Uterus (tissue), 2 donors: ENCODE results near the gene NAGPA.

ENCODE experiments used
- POLR2A ChIP-seq, 2 donors: fragments of 450-650 bp; IDR thresholded peaks; one replicate each; pipeline ENCODE4 v1.6.1; 2016; ENCODE audit warnings: antibody characterized with exemption in 2 of 2, mild to moderate bottlenecking in 1 of 2, moderate library complexity in 1 of 2
- TF ChIP-seq, protein P1 (sequence below), 4 experiments: fragments of 200-600 bp in 2 of 4; fragments of 450-650 bp in 2 of 4; sonication (generic) in 2 of 4; IDR thresholded peaks; one replicate each; pipeline ENCODE4 v1.5.1; 2016 to 2019; ENCODE audit warnings: antibody characterized with exemption in 4 of 4, mild to moderate bottlenecking in 2 of 4, moderate library complexity in 1 of 4

DNA sequence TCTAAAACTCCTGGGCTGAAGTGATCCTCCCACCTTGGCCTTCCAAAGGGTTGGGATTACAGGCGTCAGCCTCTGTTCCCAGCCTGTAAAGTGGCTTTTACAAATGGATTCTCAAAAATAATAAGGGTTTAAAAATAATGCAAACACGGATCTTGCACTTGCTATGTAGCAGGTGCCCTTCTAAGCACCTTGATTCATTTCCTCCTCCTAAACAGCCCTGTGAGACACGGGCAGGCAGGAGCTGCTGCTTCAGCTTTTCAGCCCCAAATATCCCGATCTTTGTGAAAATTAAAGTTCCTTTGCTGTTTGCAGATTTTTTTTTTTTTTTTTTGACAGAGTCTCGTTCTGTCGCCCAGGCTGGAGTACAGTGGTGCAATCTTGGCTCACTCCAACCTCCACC is 31.7 kb downstream of the NAGPA start:
- TF ChIP-seq, protein P1, sequence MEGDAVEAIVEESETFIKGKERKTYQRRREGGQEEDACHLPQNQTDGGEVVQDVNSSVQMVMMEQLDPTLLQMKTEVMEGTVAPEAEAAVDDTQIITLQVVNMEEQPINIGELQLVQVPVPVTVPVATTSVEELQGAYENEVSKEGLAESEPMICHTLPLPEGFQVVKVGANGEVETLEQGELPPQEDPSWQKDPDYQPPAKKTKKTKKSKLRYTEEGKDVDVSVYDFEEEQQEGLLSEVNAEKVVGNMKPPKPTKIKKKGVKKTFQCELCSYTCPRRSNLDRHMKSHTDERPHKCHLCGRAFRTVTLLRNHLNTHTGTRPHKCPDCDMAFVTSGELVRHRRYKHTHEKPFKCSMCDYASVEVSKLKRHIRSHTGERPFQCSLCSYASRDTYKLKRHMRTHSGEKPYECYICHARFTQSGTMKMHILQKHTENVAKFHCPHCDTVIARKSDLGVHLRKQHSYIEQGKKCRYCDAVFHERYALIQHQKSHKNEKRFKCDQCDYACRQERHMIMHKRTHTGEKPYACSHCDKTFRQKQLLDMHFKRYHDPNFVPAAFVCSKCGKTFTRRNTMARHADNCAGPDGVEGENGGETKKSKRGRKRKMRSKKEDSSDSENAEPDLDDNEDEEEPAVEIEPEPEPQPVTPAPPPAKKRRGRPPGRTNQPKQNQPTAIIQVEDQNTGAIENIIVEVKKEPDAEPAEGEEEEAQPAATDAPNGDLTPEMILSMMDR (IDR thresholded peaks at IDR 0.05), result no peak
- no peak for TF ChIP-seq POLR2A (IDR thresholded peaks at IDR 0.05)
